ENCODE results near the gene PHF13.

GRCh38 chr1:6645018-6645417, 31.5 kb downstream of the PHF13 start:
- TF ChIP-seq CTCF (IDR thresholded peaks at IDR 0.05) (no peak), EP300 (IDR thresholded peaks at IDR 0.05) (no peak), POLR2A (IDR thresholded peaks at IDR 0.05) (no peak)

All from tibial nerve (tissue), 4 donors.